HG03175 (cell line): ENCODE data around the gene ERCC6.

ENCODE experiments used
- ATAC-seq: cut with Tn5 transposase; IDR thresholded peaks from one replicate; pipeline ENCODE4 v1.9.1; 2021; ENCODE audit warnings: mild to moderate bottlenecking, moderate library complexity; ENCODE audit not compliant: unreplicated experiment

The ERCC6 gene

GRCh38 chr10:49549640-49550346 is 10.9 kb upstream of the ERCC6 start:
- ATAC-seq = no peak

GRCh38 chr10:49543604-49544003 is 4.7 kb upstream of the ERCC6 start:
- ATAC-seq = no peak

GRCh38 chr10:49542353-49542752 is 3.4 kb upstream of the ERCC6 start:
- no peak for ATAC-seq

GRCh38 chr10:49541762-49542161 is 2.8 kb upstream of the ERCC6 start:
- no peak for ATAC-seq

GRCh38 chr10:49540056-49540797 is 1.3 kb upstream of the ERCC6 start:
- ATAC-seq = no peak

- ATAC-seq = peak; percentile 8
These were observed 482 bp upstream of the ERCC6 start for GRCh38 chr10:49539320-49539885.

- ATAC-seq = peak; percentile 41
These were observed 4.1 kb downstream of the ERCC6 start for GRCh38 chr10:49534670-49535381.

- ATAC-seq = no peak
These were observed 6.5 kb downstream of the ERCC6 start for GRCh38 chr10:49532461-49532860.

GRCh38 chr10:49528977-49529506 is 9.9 kb downstream of the ERCC6 start:
- ATAC-seq = no peak

- no peak for ATAC-seq
These were observed 11.1 kb downstream of the ERCC6 start for GRCh38 chr10:49527850-49528249.

GRCh38 chr10:49527061-49527460 is 11.9 kb downstream of the ERCC6 start:
- ATAC-seq = no peak

- ATAC-seq = no peak
These were observed 12.3 kb downstream of the ERCC6 start for GRCh38 chr10:49526619-49527018.

- no peak for ATAC-seq
These were observed 14.4 kb downstream of the ERCC6 start for GRCh38 chr10:49524496-49524895.

- no peak for ATAC-seq
These were observed 15.6 kb downstream of the ERCC6 start for GRCh38 chr10:49523301-49523700.

- ATAC-seq = no peak
These were observed 17.9 kb downstream of the ERCC6 start for GRCh38 chr10:49521062-49521461.

- ATAC-seq = no peak
These were observed 18.7 kb downstream of the ERCC6 start for GRCh38 chr10:49520122-49520775.

GRCh38 chr10:49519717-49520116 is 19.2 kb downstream of the ERCC6 start:
- ATAC-seq = no peak

GRCh38 chr10:49518982-49519578 is 19.8 kb downstream of the ERCC6 start:
- ATAC-seq = peak; percentile 66

- ATAC-seq = no peak
These were observed 20.4 kb downstream of the ERCC6 start for GRCh38 chr10:49518566-49518965.

- no peak for ATAC-seq
These were observed 22.5 kb downstream of the ERCC6 start for GRCh38 chr10:49516216-49516970.
